Fibroblast of the conjunctiva (primary cell): ENCODE results near the gene CELF1.
"Not testable (repeated sequence)": the region's sequence is repeated elsewhere in the genome, so short reads cannot be mapped to it uniquely, and the experiment has no call there.

Experiments
- DNase-seq: peaks from one replicate; pipeline ENCODE4 v3.0.0-alpha.2; 2010; ENCODE audit warnings: low read depth

Gene CELF1

DNA sequence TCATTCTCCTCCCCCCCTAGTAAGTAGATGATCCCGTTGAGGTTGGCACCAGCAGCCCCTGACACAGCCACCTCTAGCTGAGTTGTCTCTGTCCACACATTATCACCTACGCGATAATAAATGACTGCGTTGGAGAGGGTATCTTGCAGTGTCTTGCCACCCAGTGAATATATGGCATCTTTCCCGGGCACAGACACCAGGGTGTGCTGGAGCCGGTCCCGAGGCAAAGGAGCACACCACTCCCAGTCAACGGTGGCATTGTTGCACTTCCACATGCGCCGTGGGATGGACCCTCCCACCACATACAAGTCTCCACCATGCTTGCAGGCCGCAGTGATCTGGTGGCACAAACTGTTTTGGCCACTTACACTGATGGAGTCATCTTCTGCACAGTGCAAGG lies 20.4 kb upstream of the CELF1 start:
- no peak for DNase-seq

DNA sequence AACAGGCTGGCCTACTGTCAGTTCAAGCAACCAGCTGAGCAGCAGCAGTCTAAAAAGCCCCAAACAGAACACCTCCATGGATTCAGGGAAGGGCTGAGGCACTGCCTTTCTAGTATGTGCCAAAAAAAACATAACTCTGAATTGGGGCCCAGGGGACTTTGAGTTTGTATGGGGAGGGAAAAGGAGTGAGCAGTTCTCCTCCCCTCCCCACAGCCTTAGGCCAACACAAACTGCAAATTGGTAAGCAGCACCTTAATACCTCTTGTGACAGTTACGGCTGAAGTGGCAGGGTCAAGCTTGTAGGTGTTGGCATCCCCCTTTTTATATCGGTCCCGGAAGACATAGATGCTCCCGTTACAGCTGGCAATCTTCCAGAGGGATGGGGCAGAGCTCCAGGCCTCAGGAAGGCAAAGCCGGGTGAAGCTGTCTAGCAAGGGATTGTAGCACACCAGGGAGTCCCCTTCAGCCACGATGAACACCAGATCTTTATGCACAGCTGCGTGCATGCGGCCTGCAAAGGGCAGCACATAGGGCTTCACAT lies 19.9 kb upstream of the CELF1 start:
- DNase-seq = no peak

DNA sequence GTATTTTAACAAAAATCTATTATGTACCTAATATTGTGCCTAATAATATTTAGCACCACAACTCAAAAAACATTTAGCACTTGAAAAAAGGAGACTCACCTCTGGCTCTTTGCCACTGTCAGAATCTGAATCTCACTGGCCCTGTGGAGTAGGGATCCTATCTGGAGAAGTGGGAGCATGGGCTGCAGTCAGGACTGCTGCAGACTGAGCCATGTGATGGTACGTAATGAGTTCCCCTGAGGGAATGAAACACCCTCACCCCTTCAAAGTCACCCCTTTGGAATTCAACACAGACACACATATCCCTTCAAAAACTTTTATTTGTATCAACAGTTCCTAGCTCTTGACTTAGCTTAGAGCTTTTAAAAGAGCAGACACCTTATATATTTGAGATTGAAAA lies 19.0 kb upstream of the CELF1 start:
- no peak for DNase-seq

DNA sequence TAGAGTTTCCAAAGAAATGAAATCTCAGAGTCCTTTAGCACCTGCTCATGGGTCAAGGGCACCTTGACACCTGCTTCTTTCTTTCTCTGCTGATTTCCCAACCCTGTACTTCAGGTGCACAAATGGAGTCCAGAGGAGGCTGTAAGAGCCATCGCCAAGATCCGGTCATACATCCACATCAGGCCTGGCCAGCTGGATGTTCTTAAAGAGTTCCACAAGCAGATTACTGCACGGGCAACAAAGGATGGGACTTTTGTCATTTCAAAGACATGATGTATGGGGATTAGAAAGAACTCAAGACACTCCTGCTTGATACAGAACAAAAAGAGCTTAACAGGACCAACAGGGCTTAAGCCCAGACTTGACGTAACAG lies 18.4 kb upstream of the CELF1 start:
- no peak for DNase-seq

DNA sequence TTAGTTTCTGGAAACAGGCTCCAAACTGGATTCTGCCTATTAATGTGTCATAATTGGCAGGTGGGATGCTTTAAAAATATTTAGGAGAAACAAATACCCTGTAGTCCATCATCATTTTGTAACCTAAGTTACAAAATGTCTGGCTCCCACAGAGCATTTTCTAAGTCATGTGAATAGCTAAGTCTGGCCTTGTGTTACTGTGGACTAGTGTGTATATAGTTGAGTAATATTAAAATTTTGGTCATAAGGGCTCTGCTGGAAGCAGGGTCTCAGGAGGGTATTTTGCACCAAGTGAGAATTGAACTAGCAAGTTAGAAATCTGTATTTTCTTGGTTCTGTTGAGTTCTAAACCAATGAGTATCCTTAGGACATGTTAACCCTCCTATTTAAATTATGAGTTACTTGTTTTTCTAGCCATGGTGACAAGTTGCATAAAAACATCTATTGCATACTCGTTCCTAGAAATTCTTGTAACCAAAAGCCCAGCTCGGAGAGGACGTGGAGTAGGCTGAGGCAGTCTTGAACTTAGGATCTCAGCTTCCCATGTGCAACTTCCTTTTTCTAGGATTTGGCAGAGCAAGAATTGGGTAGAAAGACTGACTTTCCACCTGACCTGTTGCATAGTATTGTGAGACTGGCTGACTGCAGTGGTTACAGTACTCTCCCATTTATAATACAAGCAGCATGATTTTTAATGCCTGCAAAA lies 17.9 kb upstream of the CELF1 start:
- no peak for DNase-seq

GRCh38 chr11:47569646-47570045 lies 16.7 kb upstream of the CELF1 start:
- no peak for DNase-seq

- no peak for DNase-seq
These were observed 13.3 kb upstream of the CELF1 start for GRCh38 chr11:47566149-47566698.

- no peak for DNase-seq
These were observed 12.6 kb upstream of the CELF1 start, which contains the start of gene PTPMT1 for GRCh38 chr11:47565340-47566148. Gene PTPMT1 (plus strand): TSS chr11:47565599. CDS start chr11:47565623, 24 bp downstream.

DNA sequence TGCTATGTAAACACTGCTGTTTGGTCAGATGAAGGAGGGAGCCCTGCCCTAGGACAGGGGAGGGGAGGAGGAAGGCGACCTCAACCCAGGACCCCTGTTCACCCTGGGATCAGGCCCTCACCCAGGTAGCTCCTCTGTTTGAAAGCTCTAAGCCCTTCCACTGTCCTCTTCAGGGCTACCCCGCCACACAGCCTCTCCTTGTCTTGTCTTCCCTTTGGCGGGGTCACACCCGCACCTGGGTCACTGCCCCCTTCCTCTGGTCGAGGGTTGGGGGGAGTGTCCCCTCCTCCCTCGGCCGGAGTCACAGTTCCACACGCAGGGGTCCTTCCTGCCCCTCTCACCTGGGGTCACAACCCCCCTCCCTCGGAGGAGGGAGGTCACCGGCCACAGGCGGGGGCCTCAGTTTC lies 12.0 kb upstream of the CELF1 start:
- DNase-seq = no peak

DNA sequence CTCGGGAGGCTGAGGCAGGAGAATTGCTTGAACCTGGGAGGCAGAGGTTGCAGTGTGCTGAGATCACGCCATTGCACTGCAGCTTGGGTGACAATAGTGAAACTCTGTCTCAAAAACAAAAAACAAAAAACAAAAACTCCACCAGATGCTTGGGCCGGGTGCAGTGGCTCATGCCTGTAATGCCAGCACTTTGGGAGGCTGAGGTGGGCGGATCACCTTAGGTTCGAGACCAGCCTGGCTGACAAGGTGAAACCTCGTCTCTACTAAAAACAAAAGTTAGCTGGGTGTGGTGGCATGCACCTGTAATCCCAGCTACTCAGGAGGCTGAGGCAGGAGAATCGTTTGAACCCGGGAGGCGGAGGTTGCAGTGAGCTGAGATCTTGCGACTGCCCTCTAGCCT lies 11.4 kb upstream of the CELF1 start:
- DNase-seq = not testable (repeated sequence)

DNA sequence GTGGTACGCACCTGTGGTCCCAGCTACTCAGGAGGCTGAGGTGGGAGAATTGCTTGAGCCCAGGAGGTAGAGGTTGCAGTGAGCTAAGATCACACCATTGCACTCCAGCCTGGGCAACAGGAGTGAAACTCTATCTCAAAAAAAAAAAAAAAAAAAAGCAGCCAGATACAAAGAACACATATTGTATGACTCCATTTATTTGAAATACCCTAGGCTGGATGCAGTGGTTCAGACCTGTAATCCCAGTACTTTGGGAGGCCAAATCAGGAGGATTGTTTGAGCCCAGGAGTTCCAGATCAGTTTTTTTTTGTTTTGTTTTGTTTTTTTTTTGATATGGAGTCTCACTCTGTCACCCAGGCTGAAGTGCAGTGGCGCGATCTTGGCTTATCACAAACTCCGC lies 9.5 kb upstream of the CELF1 start:
- DNase-seq = not testable (repeated sequence)

- DNase-seq = no peak
These were observed 7.5 kb upstream of the CELF1 start for GRCh38 chr11:47560426-47560825.

- DNase-seq = no peak
These were observed 5.8 kb upstream of the CELF1 start for GRCh38 chr11:47558695-47559094.

- not testable (repeated sequence) for DNase-seq
These were observed 4.1 kb upstream of the CELF1 start for GRCh38 chr11:47557004-47557403.

GRCh38 chr11:47553406-47553743 lies 443 bp upstream of the CELF1 start:
- DNase-seq = no peak

- DNase-seq = no peak
These were observed 821 bp downstream of the CELF1 start for GRCh38 chr11:47552056-47552565.

DNA sequence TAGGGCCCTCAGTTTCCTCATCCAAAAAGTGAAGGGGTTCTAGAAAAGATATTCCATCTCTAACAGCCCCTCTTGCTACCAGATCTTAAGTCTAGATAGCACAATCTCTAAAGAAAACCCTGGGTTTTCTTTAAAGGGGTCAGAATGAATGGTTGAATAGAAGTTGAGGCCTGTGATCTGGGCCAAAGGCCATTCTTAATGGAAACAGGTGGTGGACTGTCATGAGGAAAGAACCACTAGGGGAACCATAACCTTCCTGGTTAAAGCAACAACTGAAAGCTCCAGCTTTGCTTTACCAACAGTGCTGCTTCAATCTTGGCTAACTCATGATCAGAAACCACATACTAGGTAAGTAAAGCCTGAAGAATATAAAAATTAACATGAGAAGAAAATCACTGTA lies 1.8 kb downstream of the CELF1 start:
- no peak for DNase-seq

DNA sequence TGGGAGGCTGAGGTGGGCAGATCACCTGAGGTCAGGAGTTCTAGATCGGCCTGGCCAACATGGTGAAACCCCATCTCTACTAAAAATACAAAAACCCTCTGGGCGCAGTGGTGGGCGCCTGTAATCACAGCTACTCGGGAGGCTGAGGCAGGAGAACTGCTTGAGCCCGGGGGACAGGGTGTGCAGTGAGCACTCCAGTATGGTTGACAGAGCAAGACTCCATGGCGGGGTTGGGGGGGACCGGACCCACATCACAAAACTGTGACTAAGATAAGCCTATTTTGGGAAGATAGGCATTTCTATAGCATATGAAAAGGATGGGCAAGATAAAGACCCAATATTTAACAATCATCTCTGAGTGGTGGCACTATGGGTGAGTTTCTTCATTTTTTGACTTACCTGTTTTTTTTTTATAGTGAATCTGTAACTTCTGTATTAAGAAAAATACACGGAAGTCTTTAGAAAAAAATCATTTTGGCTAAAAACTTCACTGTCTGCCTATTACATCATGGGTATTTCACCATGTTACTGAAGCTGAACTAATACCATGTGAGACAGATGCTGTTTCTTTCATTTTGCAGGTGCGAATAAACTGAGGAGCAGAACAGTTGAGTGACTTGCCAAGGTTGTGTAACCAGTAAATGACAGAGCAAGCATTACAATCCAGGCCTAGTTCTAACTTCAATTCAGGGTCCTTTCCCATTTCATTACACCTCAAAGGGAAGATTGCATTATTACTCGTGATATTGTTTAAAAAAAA lies 2.5 kb downstream of the CELF1 start:
- no peak for DNase-seq

DNA sequence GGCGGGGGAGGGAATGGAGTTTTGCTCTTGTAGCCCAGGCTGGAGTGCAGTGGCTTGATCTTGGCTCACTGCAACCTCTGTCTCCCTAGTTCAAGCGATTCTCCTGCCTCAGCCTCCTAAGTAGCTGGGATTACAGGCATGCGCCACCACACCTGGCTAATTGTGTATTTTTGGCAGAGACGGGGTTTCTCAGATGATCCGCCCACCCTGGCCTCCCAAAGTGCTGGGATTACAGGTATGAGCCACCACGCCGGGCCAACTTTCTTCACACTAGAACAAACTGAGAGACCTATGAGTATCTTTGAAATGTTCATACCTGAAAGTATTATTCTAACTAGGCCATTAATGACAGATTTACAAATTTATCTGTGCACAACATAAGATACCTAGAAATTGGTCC lies 6.7 kb downstream of the CELF1 start:
- not testable (repeated sequence) for DNase-seq

- DNase-seq = no peak
These were observed 7.6 kb downstream of the CELF1 start for GRCh38 chr11:47545298-47545697.

DNA sequence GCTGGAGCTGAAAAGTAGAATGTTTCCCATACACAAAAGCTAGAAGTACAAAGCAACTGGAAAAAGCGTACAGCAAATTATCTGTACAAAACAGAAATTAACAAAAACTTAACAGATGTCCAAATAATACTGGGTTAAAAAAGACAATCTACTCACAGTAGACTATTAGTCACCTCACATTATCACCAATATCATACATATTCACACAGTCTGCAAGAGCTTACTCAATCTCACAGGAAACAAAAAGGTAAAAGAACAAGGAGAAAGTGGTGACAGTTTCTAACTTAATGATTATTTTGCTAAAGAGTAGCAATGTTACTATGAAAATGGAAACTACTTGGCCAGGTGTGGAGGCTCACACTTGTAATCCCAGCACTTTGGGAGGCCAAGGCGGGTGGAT lies 11.9 kb downstream of the CELF1 start:
- DNase-seq = no peak

DNA sequence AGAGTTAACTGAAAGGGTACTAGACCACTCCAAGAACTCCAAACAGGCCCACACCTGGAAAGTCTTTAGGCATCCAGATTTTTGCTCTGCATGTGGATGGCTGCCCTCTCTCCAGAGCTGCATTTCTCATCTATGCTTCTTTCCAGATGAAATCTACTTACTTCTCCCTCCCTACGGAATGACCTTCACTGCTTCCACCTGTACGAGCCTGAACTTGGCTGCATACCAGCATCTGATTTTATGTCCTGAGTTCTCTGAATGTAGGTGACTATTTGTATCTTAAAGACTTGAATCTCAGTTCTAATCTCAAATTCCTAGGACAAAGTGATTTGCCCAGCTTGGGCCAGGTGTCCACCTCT lies 13.3 kb downstream of the CELF1 start:
- DNase-seq = no peak
